Measurements from ENCODE around the gene MTHFD1.

The MTHFD1 gene

DNA sequence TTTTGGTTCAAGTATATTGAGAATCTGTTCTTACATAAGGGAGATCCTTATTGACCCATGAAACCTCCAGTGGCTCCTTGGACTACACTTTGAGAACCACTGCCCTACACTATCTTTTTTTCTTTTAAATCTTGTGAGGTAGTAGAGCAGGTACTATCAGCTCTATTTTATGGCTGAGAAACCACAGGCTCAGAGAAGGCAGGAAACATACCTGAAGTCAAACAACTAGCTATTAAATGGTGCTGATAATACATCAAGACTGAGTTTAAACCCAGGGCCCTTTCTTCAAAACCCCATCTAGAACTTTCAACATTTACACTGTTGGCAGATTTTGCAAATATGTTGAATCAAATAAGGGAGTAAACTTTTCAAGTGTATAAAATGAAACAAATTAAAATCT is 108.6 kb downstream of the MTHFD1 start:
- H3K4me1 ChIP-seq (ENCODE audit: control insufficient read depth, insufficient read depth, low read length), result peaks cover 6% of the 10 kb centered on the region
- no peak overlapping the region for H3K9ac ChIP-seq (ENCODE audit: low read length in 2 of 2)
- no peaks in the 10 kb centered on the region for H3K9me3 ChIP-seq (ENCODE audit: control insufficient read depth in 2 of 2, low read length in 2 of 2)
- no peaks in the 10 kb centered on the region for H3K27me3 ChIP-seq (ENCODE audit: control insufficient read depth in 1 of 2, insufficient read depth in 2 of 2, low read length in 2 of 2)
- H3K4me3 ChIP-seq (ENCODE audit: low read length in 2 of 2), result no peak overlapping the region
- no peak overlapping the region for H3K27ac ChIP-seq (ENCODE audit: low read length)
- peaks cover 0 to 4% of the 10 kb centered on the region in 2 donors for H3K36me3 ChIP-seq (ENCODE audit: control insufficient read depth in 2 of 2, insufficient read depth in 2 of 2, low read length in 2 of 2)

DNA sequence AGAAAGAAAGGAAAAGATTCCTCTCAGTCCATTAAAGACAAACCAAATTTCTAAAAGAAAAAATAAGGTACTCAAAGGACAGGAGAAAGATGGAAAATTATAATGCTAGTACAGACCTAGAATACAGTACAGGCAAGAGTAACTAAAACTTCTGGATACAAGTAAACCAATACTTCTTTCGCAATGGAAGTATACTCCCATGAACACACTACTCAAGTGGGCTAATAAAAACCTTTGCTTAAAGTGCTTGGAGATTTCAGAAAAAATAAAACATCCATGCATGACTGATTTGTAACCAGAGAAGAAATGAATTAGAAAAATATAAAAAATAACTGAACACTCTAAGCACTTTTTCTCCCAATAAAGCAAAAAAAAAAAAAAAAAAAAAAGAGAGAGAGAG is 111.9 kb downstream of the MTHFD1 start:
- no peak overlapping the region for H3K9ac ChIP-seq (ENCODE audit: low read length in 2 of 2)
- H3K9me3 ChIP-seq (ENCODE audit: control insufficient read depth in 2 of 2, low read length in 2 of 2), result no peaks in the 10 kb centered on the region
- H3K4me1 ChIP-seq (ENCODE audit: control insufficient read depth, insufficient read depth, low read length), result peaks cover 19% of the 10 kb centered on the region
- no peaks in the 10 kb centered on the region for H3K27me3 ChIP-seq (ENCODE audit: control insufficient read depth in 1 of 2, insufficient read depth in 2 of 2, low read length in 2 of 2)
- H3K36me3 ChIP-seq (ENCODE audit: control insufficient read depth in 2 of 2, insufficient read depth in 2 of 2, low read length in 2 of 2), result peaks cover 0 to 2% of the 10 kb centered on the region in 2 donors
- H3K27ac ChIP-seq (ENCODE audit: low read length), result no peak overlapping the region
- H3K4me3 ChIP-seq (ENCODE audit: low read length in 2 of 2), result no peak overlapping the region

DNA sequence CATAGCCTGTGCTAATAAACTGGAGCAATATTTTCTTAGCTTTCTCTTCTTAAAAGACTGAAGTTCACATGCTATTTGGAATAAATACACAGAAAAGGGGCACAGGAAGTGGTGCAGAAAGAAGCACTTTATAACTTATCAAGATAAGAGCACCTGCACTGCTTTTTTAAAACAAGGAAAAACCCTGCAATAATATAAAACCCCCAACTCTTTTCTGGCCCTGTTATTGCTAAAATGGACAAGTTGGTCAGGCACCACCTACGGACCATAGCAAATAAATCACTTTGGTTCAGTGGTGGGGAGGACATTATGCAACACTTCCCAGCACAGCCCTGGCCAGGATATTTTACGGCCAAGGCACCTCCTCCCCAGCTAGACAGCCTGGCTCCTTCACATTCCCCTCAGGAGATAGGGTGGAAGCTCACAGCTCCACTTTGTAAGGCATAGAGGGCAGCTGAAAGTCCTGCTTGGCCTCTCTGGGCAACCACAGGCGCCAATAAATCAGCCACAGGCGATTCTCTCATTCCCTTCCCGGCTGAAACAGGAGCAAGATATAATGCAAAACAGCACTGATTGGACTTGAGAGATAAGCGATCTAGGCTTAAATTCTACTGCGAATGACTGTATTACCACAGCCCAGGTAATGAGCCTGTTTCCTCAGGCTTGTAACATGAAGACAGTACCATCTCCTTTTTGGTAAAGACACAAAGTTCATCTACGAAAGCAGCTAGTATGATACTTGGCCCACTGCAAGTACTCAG is 113.4 kb downstream of the MTHFD1 start:
- Histone ChIP-seq H3K27me3 (ENCODE audit: control insufficient read depth in 1 of 2, insufficient read depth in 2 of 2, low read length in 2 of 2) (no peaks in the 10 kb centered on the region), H3K4me1 (ENCODE audit: control insufficient read depth, insufficient read depth, low read length) (peaks cover 19% of the 10 kb centered on the region), H3K27ac (ENCODE audit: low read length) (peak overlapping the region; percentile 99), H3K9ac (ENCODE audit: low read length in 2 of 2) (peak overlapping the region; percentile 37 to 93), H3K9me3 (ENCODE audit: control insufficient read depth in 2 of 2, low read length in 2 of 2) (no peaks in the 10 kb centered on the region), H3K36me3 (ENCODE audit: control insufficient read depth in 2 of 2, insufficient read depth in 2 of 2, low read length in 2 of 2) (no peaks in the 10 kb centered on the region), H3K4me3 (ENCODE audit: low read length in 2 of 2) (peak overlapping the region; percentile 10 to 93)

DNA sequence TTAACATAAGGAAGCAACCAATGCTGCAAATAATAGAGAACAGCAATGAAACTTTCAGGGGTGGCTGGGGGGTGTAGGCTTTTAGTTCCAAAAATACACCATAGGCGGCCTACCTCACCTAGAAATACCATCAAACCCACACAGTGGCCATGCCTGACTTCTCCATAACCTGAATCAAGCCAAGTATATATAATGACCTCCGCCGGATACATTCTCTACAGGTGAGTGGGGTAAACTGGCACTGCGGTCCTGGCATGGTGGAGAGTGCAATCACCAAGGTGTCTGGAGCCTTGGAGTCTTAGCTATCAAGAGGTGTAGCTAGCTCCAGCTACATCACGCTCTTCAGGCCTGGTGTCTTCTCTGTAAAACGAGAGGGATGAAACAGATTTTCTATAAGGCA is 114.3 kb downstream of the MTHFD1 start:
- peak overlapping the region; percentile 99 for H3K27ac ChIP-seq (ENCODE audit: low read length)
- peak overlapping the region; percentile 66 to 93 for H3K4me3 ChIP-seq (ENCODE audit: low read length in 2 of 2)
- peak overlapping the region; percentile 93 to 96 for H3K9ac ChIP-seq (ENCODE audit: low read length in 2 of 2)
- peaks cover 21% of the 10 kb centered on the region for H3K4me1 ChIP-seq (ENCODE audit: control insufficient read depth, insufficient read depth, low read length)
- H3K9me3 ChIP-seq (ENCODE audit: control insufficient read depth in 2 of 2, low read length in 2 of 2), result no peaks in the 10 kb centered on the region
- no peaks in the 10 kb centered on the region for H3K36me3 ChIP-seq (ENCODE audit: control insufficient read depth in 2 of 2, insufficient read depth in 2 of 2, low read length in 2 of 2)
- no peaks in the 10 kb centered on the region for H3K27me3 ChIP-seq (ENCODE audit: control insufficient read depth in 1 of 2, insufficient read depth in 2 of 2, low read length in 2 of 2)

DNA sequence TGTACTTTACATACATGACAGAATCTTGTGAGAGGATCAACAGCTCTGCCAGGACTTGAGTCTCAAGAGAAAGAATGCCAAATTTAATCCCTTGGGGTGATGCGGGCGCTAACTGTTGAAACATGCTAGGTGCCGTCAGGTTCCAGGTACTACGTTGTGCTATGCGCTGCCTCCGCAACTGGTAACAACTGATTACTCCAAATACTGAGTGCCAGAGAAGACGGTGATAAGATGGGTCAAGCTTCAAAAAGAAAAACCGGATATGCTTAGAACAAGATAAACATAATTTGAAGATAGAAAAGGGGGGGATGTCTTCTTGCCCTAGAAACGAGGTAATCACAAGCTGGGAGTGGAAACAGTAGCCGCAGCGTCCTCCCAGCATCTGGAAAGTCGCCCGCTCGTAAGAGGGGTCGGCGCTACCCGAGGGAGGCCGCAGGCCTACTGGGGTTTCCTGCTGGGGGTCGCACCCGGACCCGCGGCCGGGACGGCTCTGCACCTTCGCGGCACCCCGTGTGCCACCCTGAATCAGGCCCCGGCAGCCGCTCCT is 114.8 kb downstream of the MTHFD1 start:
- Histone ChIP-seq H3K27ac (ENCODE audit: low read length) (peak overlapping the region; percentile 99), H3K27me3 (ENCODE audit: control insufficient read depth in 1 of 2, insufficient read depth in 2 of 2, low read length in 2 of 2) (no peaks in the 10 kb centered on the region), H3K9me3 (ENCODE audit: control insufficient read depth in 2 of 2, low read length in 2 of 2) (no peaks in the 10 kb centered on the region), H3K4me3 (ENCODE audit: low read length in 2 of 2) (peak overlapping the region; percentile 66 to 93), H3K36me3 (ENCODE audit: control insufficient read depth in 2 of 2, insufficient read depth in 2 of 2, low read length in 2 of 2) (no peaks in the 10 kb centered on the region), H3K4me1 (ENCODE audit: control insufficient read depth, insufficient read depth, low read length) (peaks cover 21% of the 10 kb centered on the region), H3K9ac (ENCODE audit: low read length in 2 of 2) (peak overlapping the region; percentile 93 to 96)

DNA sequence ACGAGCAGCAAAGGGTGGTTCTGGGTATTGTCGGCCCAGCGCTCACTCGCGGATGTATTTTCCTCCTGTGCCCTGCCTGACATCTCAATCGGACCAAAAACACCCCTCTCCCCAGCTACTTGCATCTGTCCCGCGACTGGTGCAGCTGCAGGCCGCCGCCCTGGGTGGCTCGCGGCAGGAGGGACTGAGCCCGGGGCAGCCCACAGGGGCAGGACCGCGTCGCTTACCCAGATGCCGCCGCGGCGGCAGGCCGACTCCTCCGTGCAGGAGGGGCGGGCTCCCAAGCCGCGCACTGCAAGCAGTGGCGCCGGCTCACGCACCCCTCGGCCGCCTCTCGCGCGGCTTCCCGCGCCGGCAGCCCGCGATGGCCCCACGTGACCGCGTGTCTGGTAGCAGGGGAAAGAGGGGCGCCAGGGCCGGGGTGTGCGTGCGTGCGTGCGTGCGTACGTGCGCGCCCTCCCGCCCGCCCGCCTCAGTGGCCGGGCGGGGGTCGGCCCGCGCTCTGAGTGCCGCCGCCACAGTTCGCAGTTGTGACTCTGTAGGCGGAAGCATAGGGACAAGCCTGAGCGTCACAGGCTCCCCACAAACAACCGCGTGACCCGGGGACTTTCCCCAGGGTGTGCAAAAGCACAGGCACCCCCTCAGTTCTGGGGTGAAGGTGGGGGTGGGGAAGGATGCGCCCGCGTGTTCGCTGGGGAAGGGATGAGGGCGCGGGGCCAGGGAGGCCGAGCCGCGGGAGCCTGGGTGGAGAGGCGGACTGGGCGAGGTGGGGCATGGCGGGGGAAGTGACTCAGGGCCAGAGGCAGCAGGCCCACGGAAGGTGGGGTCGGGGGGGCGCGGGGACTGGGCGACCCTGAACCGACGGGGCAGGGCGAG is 115.5 kb downstream of the MTHFD1 start, which contains the start of gene ZBTB25:
Gene ZBTB25, minus strand, starts transcription at position 405 of the 876 bp plus-strand sequence. CDS start 13,305 bp downstream, outside the sequence.
- Histone ChIP-seq H3K4me3 (ENCODE audit: low read length in 2 of 2) (peak within 1 kb of the TSS; percentile 66 to 93), H3K36me3 (ENCODE audit: control insufficient read depth in 2 of 2, insufficient read depth in 2 of 2, low read length in 2 of 2) (no peaks in the 10 kb centered on the region), H3K27me3 (ENCODE audit: control insufficient read depth in 1 of 2, insufficient read depth in 2 of 2, low read length in 2 of 2) (no peaks in the 10 kb centered on the region), H3K27ac (ENCODE audit: low read length) (peak within 1 kb of the TSS; percentile 99), H3K4me1 (ENCODE audit: control insufficient read depth, insufficient read depth, low read length) (peaks cover 21% of the 10 kb centered on the region), H3K9ac (ENCODE audit: low read length in 2 of 2) (peak within 1 kb of the TSS; percentile 93 to 96), H3K9me3 (ENCODE audit: control insufficient read depth in 2 of 2, low read length in 2 of 2) (no peaks in the 10 kb centered on the region)

DNA sequence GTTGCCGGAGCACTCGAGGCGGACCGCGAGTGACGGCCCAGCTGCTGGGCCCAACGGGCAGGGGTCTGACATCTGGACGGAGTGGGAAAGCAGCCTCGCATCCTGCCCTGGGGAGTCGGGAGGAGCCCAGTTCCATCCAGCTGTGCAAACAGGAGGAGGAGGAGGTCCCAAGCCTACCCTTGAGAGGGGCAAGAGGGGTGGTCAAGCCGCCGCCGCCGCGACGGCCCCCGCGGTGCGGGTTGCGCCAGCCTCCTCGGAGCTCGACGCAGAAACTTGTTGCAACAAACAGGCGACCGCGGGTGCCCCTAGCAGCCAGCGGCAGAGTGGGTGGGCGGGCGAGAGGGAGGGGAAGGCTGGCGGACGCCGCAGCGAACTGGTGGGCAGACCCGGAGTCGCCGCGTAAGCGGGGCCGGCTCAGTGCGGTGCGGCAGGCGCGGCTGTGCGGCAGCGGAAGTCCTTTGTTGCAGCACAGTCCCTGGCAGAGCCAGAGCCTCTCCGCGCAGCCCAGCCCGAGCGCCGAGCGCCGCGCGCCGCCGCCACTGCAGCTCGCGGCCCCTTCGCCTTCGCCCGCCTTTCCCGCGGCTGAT is 116.2 kb downstream of the MTHFD1 start, which contains the start of gene ZBTB1:
Gene ZBTB1, plus strand, starts transcription at position 461 of the 587 bp plus-strand sequence. CDS start 16,735 bp downstream, outside the sequence.
- H3K4me1 ChIP-seq (ENCODE audit: control insufficient read depth, insufficient read depth, low read length), result peaks cover 21% of the 10 kb centered on the region
- no peaks in the 10 kb centered on the region for H3K9me3 ChIP-seq (ENCODE audit: control insufficient read depth in 2 of 2, low read length in 2 of 2)
- no peaks in the 10 kb centered on the region for H3K27me3 ChIP-seq (ENCODE audit: control insufficient read depth in 1 of 2, insufficient read depth in 2 of 2, low read length in 2 of 2)
- H3K9ac ChIP-seq (ENCODE audit: low read length in 2 of 2), result peak within 1 kb of the TSS; percentile 89 to 93
- H3K36me3 ChIP-seq (ENCODE audit: control insufficient read depth in 2 of 2, insufficient read depth in 2 of 2, low read length in 2 of 2), result no peaks in the 10 kb centered on the region
- H3K27ac ChIP-seq (ENCODE audit: low read length), result peak within 1 kb of the TSS; percentile 99
- peak within 1 kb of the TSS; percentile 66 to 93 for H3K4me3 ChIP-seq (ENCODE audit: low read length in 2 of 2)

DNA sequence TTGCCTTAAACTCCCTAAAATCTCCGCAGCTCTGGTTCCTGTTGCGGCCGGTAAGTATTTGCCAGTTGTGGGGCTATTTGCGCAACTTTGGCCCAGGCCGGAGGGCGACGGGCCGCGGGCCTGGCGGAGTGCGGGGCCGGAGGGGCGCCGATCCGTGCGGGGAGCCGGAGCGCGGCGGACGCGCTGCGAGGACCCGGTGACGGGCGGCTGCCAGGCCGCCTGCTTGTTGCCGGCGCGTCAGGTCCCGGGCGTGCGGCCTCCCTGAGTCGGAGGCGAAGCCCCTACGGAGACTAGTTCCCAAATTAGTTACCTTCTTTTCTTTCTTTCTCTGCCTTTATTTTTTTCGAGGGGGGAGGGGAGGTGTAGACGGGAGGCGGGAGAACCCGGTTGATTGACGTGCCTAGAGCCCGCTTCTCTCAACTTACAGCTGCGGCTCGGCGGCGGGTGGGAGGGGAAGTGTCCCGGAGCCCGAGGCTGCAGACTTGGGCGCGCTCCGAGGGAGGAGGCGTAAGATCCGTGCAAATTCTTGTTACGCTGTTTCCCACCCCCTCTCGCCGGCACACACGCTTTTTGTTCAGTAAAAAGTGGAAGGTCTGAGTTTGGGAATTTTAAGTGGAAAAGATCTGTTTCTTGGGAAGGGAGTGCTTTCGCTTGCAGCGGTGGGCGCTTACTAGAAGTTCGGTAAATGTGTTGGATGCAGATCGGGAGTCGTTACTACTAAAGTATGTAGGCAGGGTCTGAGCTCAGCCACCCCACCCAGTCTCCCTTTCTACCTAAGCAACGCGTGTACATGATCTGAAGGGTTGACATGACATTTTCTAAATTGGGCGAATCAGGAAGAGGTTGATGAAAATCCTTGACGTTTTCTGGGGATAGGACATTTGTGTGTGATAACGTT is 117.0 kb downstream of the MTHFD1 start:
- peak overlapping the region; percentile 89 to 93 for H3K9ac ChIP-seq (ENCODE audit: low read length in 2 of 2)
- H3K27ac ChIP-seq (ENCODE audit: low read length), result peak overlapping the region; percentile 99
- peak overlapping the region; percentile 66 to 93 for H3K4me3 ChIP-seq (ENCODE audit: low read length in 2 of 2)
- peaks cover 21% of the 10 kb centered on the region for H3K4me1 ChIP-seq (ENCODE audit: control insufficient read depth, insufficient read depth, low read length)
- H3K9me3 ChIP-seq (ENCODE audit: control insufficient read depth in 2 of 2, low read length in 2 of 2), result no peaks in the 10 kb centered on the region
- H3K27me3 ChIP-seq (ENCODE audit: control insufficient read depth in 1 of 2, insufficient read depth in 2 of 2, low read length in 2 of 2), result no peaks in the 10 kb centered on the region
- no peaks in the 10 kb centered on the region for H3K36me3 ChIP-seq (ENCODE audit: control insufficient read depth in 2 of 2, insufficient read depth in 2 of 2, low read length in 2 of 2)

DNA sequence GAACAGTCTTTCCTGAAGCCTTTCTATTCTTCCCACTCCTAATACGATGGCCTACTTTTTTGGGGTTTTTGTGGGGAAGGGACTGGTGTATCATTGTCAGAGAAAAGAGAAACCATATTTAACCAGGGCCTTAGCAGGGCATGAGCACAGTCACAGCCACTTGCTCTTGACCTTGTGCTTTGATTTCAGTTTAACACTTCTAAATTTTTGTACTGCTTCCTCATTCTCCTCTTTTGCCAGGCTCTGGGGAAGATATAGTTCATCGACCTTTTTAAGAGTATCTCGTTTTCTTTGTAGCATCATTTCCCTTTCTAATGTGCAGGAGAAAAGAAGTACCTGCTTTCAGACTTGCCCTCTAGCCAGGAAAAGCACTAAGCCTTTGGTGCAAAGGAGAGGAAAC is 118.6 kb downstream of the MTHFD1 start:
- Histone ChIP-seq H3K27ac (ENCODE audit: low read length) (no peak overlapping the region), H3K9me3 (ENCODE audit: control insufficient read depth in 2 of 2, low read length in 2 of 2) (no peaks in the 10 kb centered on the region), H3K4me3 (ENCODE audit: low read length in 2 of 2) (peak overlapping the region in 1 of 2 donors; percentile 35), H3K27me3 (ENCODE audit: control insufficient read depth in 1 of 2, insufficient read depth in 2 of 2, low read length in 2 of 2) (no peaks in the 10 kb centered on the region), H3K4me1 (ENCODE audit: control insufficient read depth, insufficient read depth, low read length) (peaks cover 19% of the 10 kb centered on the region), H3K9ac (ENCODE audit: low read length in 2 of 2) (no peak overlapping the region), H3K36me3 (ENCODE audit: control insufficient read depth in 2 of 2, insufficient read depth in 2 of 2, low read length in 2 of 2) (no peaks in the 10 kb centered on the region)

Measured in stomach smooth muscle (tissue), 2 donors.